ENCODE results near the gene SENP1. TPM values are rescaled to one million over a fixed set of nuclear protein-coding genes. Genes with fewer than 3 reads are reported as not detected.
A peak's percentile ranks its signal among the peaks of the same experiment; 100 is the strongest.

Gene SENP1
- total and polyA plus RNA-seq, 4 experiments from 2014 or later = 6.1 to 35.1 (median 19.3) TPM

GRCh38 chr12:48010366-48010970 is 95.4 kb downstream of the SENP1 start:
- ChIA-PET CTCF (ENCODE audit: partially characterized antibody) (no interaction called here), POLR2A (ENCODE audit: partially characterized antibody) (no interaction called here)
- H3K9me3 Mint-ChIP-seq = peaks cover 0 to 1% (median 0%) of the 10 kb centered on the region in 8 donors
- peaks cover 37 to 56% of the 10 kb centered on the region in 2 donors for H3K27me3 Mint-ChIP-seq
- no peak overlapping the region for H3K4me3 ChIP-seq (ENCODE audit: low read length in 2 of 2)
- no peak overlapping the region for H3K4me3 Mint-ChIP-seq
- H3K36me3 ChIP-seq (ENCODE audit: insufficient read depth, low read length) = no peaks in the 10 kb centered on the region
- H3K4me1 Mint-ChIP-seq = peaks cover under 1 to 7% (median 2%) of the 10 kb centered on the region in 4 donors
- H3K27ac ChIP-seq (ENCODE audit: low read depth, low read length) = no peak overlapping the region
- intact Hi-C loops (cut with micrococcal nuclease) = no loop called here
- no peak for DNase-seq
- peaks cover 19% of the 10 kb centered on the region for H3K27me3 ChIP-seq (ENCODE audit: insufficient read depth, low read length)
- no peaks in the 10 kb centered on the region for H3K9me3 ChIP-seq (ENCODE audit: control insufficient read depth in 1 of 2, low read length in 2 of 2)
- no peaks in the 10 kb centered on the region for H3K36me3 Mint-ChIP-seq
- H3K4me1 ChIP-seq (ENCODE audit: insufficient read depth, low read length) = no peaks in the 10 kb centered on the region
- H3K27ac Mint-ChIP-seq = no peak overlapping the region

GRCh38 chr12:48009471-48009870 is 96.4 kb downstream of the SENP1 start:
- H3K9me3 Mint-ChIP-seq = peaks cover 0 to 2% (median 0%) of the 10 kb centered on the region in 8 donors
- H3K4me1 Mint-ChIP-seq = peaks cover 3 to 10% (median 6%) of the 10 kb centered on the region in 4 donors

GRCh38 chr12:48008950-48009349 is 96.9 kb downstream of the SENP1 start:
- no peaks in the 10 kb centered on the region for H3K9me3 ChIP-seq (ENCODE audit: control insufficient read depth in 1 of 2, low read length in 2 of 2)
- DNase-seq = no peak
- H3K4me3 ChIP-seq (ENCODE audit: low read length in 2 of 2) = no peak overlapping the region
- Mint-ChIP-seq H3K4me1 (peaks cover 3 to 12% (median 8%) of the 10 kb centered on the region in 4 donors), H3K27me3 (peaks cover 42 to 53% of the 10 kb centered on the region in 2 donors), H3K4me3 (no peak overlapping the region), H3K36me3 (no peaks in the 10 kb centered on the region), H3K9me3 (peaks cover 0 to 2% (median 0%) of the 10 kb centered on the region in 8 donors), H3K27ac (no peak overlapping the region)
- no peak overlapping the region for H3K27ac ChIP-seq (ENCODE audit: low read depth, low read length)
- intact Hi-C loops (cut with micrococcal nuclease) = no loop called here
- CTCF ChIA-PET (ENCODE audit: partially characterized antibody) = no interaction called here
- POLR2A ChIA-PET (ENCODE audit: partially characterized antibody) = no interaction called here
- H3K36me3 ChIP-seq (ENCODE audit: insufficient read depth, low read length) = no peaks in the 10 kb centered on the region
- peaks cover 31% of the 10 kb centered on the region for H3K27me3 ChIP-seq (ENCODE audit: insufficient read depth, low read length)
- H3K4me1 ChIP-seq (ENCODE audit: insufficient read depth, low read length) = peaks cover 11% of the 10 kb centered on the region

More at GRCh38 chr12:48009471-48009870, 96.4 kb downstream of the SENP1 start:
- Histone ChIP-seq H3K27me3 (ENCODE audit: insufficient read depth, low read length) (peaks cover 29% of the 10 kb centered on the region), H3K36me3 (ENCODE audit: insufficient read depth, low read length) (no peaks in the 10 kb centered on the region), H3K27ac (ENCODE audit: low read depth, low read length) (no peak overlapping the region), H3K4me1 (ENCODE audit: insufficient read depth, low read length) (peaks cover 8% of the 10 kb centered on the region), H3K9me3 (ENCODE audit: control insufficient read depth in 1 of 2, low read length in 2 of 2) (no peaks in the 10 kb centered on the region), H3K4me3 (ENCODE audit: low read length in 2 of 2) (no peak overlapping the region)
- POLR2A ChIA-PET (ENCODE audit: partially characterized antibody) = no interaction called here
- H3K27me3 Mint-ChIP-seq = peaks cover 39 to 52% of the 10 kb centered on the region in 2 donors
- intact Hi-C loops (cut with micrococcal nuclease) = no loop called here
- no peak overlapping the region for H3K4me3 Mint-ChIP-seq
- CTCF ChIA-PET (ENCODE audit: partially characterized antibody) = no interaction called here
- peak in 1 of 5 donors; percentile 15 for DNase-seq
- no peaks in the 10 kb centered on the region for H3K36me3 Mint-ChIP-seq
- H3K27ac Mint-ChIP-seq = no peak overlapping the region

- no peak overlapping the region for H3K27ac ChIP-seq (ENCODE audit: low read depth, low read length)
- no peaks in the 10 kb centered on the region for H3K9me3 ChIP-seq (ENCODE audit: control insufficient read depth in 1 of 2, low read length in 2 of 2)
- Mint-ChIP-seq H3K27me3 (peaks cover 44 to 55% of the 10 kb centered on the region in 2 donors), H3K4me3 (no peak overlapping the region), H3K9me3 (peaks cover 0 to 2% (median 0%) of the 10 kb centered on the region in 8 donors), H3K27ac (no peak overlapping the region), H3K36me3 (no peaks in the 10 kb centered on the region), H3K4me1 (peaks cover 8 to 18% (median 14%) of the 10 kb centered on the region in 4 donors)
- no peaks in the 10 kb centered on the region for H3K36me3 ChIP-seq (ENCODE audit: insufficient read depth, low read length)
- DNase-seq = no peak
- POLR2A ChIA-PET (ENCODE audit: partially characterized antibody) = no interaction called here
- intact Hi-C loops (cut with micrococcal nuclease) = no loop called here
- peaks cover 17% of the 10 kb centered on the region for H3K4me1 ChIP-seq (ENCODE audit: insufficient read depth, low read length)
- H3K4me3 ChIP-seq (ENCODE audit: low read length in 2 of 2) = no peak overlapping the region
- CTCF ChIA-PET (ENCODE audit: partially characterized antibody) = no interaction called here
- H3K27me3 ChIP-seq (ENCODE audit: insufficient read depth, low read length) = peaks cover 37% of the 10 kb centered on the region
These were observed 97.5 kb downstream of the SENP1 start for GRCh38 chr12:48008349-48008748.

GRCh38 chr12:48007206-48007605 is 98.7 kb downstream of the SENP1 start:
- H3K27me3 ChIP-seq (ENCODE audit: insufficient read depth, low read length) = peaks cover 48% of the 10 kb centered on the region
- H3K4me3 Mint-ChIP-seq = peak overlapping the region in 1 of 8 donors; percentile 2
- intact Hi-C loops (cut with micrococcal nuclease) = no loop called here

GRCh38 chr12:48005750-48006021 is 100.2 kb downstream of the SENP1 start:
- H3K4me1 Mint-ChIP-seq = peaks cover 25 to 44% (median 35%) of the 10 kb centered on the region in 4 donors
- Histone ChIP-seq H3K9me3 (ENCODE audit: control insufficient read depth in 1 of 2, low read length in 2 of 2) (no peaks in the 10 kb centered on the region), H3K27ac (ENCODE audit: low read depth, low read length) (no peak overlapping the region), H3K36me3 (ENCODE audit: insufficient read depth, low read length) (no peaks in the 10 kb centered on the region), H3K4me1 (ENCODE audit: insufficient read depth, low read length) (peaks cover 44% of the 10 kb centered on the region), H3K4me3 (ENCODE audit: low read length in 2 of 2) (no peak overlapping the region), H3K27me3 (ENCODE audit: insufficient read depth, low read length) (peaks cover 63% of the 10 kb centered on the region)
- ChIA-PET POLR2A (ENCODE audit: partially characterized antibody) (interaction anchor here (1.1 kb wide), 1 partner anchor 15 kb away, joined by 3 read pairs; no protein-coding TSS in a partner anchor), CTCF (ENCODE audit: partially characterized antibody) (no interaction called here)
- no peaks in the 10 kb centered on the region for H3K36me3 Mint-ChIP-seq
- H3K4me3 Mint-ChIP-seq = peak overlapping the region in 5 of 8 donors; percentile 8 to 83 (median 71)
- DNase-seq = no peak
- no peak overlapping the region for H3K27ac Mint-ChIP-seq
- H3K27me3 Mint-ChIP-seq = peaks cover 63 to 68% of the 10 kb centered on the region in 2 donors
- intact Hi-C loops (cut with micrococcal nuclease) = no loop called here
- H3K9me3 Mint-ChIP-seq = peaks cover 0 to 2% (median 0%) of the 10 kb centered on the region in 8 donors

More at GRCh38 chr12:48007206-48007605, 98.7 kb downstream of the SENP1 start:
- no peak for DNase-seq
- H3K4me1 Mint-ChIP-seq = peaks cover 15 to 30% (median 24%) of the 10 kb centered on the region in 4 donors
- Histone ChIP-seq H3K4me1 (ENCODE audit: insufficient read depth, low read length) (peaks cover 29% of the 10 kb centered on the region), H3K4me3 (ENCODE audit: low read length in 2 of 2) (no peak overlapping the region), H3K36me3 (ENCODE audit: insufficient read depth, low read length) (no peaks in the 10 kb centered on the region), H3K27ac (ENCODE audit: low read depth, low read length) (no peak overlapping the region), H3K9me3 (ENCODE audit: control insufficient read depth in 1 of 2, low read length in 2 of 2) (no peaks in the 10 kb centered on the region)
- ChIA-PET POLR2A (ENCODE audit: partially characterized antibody) (no interaction called here), CTCF (ENCODE audit: partially characterized antibody) (interaction anchor here (1.4 kb wide), 1 partner anchor 611 kb away, joined by 3 read pairs; no protein-coding TSS in a partner anchor)
- peaks cover 0 to 2% (median 0%) of the 10 kb centered on the region in 8 donors for H3K9me3 Mint-ChIP-seq
- H3K27ac Mint-ChIP-seq = no peak overlapping the region
- no peaks in the 10 kb centered on the region for H3K36me3 Mint-ChIP-seq
- H3K27me3 Mint-ChIP-seq = peaks cover 53 to 64% of the 10 kb centered on the region in 2 donors

- Histone ChIP-seq H3K4me1 (ENCODE audit: insufficient read depth, low read length) (peaks cover 44% of the 10 kb centered on the region), H3K27me3 (ENCODE audit: insufficient read depth, low read length) (peaks cover 68% of the 10 kb centered on the region), H3K27ac (ENCODE audit: low read depth, low read length) (no peak overlapping the region), H3K4me3 (ENCODE audit: low read length in 2 of 2) (peak overlapping the region in 1 of 2 donors; percentile 30), H3K36me3 (ENCODE audit: insufficient read depth, low read length) (no peaks in the 10 kb centered on the region), H3K9me3 (ENCODE audit: control insufficient read depth in 1 of 2, low read length in 2 of 2) (no peaks in the 10 kb centered on the region)
- Mint-ChIP-seq H3K27me3 (peaks cover 65 to 72% of the 10 kb centered on the region in 2 donors), H3K9me3 (peaks cover 0 to 2% (median 0%) of the 10 kb centered on the region in 8 donors), H3K27ac (no peak overlapping the region), H3K4me3 (peak overlapping the region; percentile 8 to 83 (median 71)), H3K4me1 (peaks cover 25 to 44% (median 35%) of the 10 kb centered on the region in 4 donors), H3K36me3 (no peaks in the 10 kb centered on the region)
- CTCF ChIA-PET (ENCODE audit: partially characterized antibody) = no interaction called here
- peak in 1 of 5 donors; percentile 31 for DNase-seq
- POLR2A ChIA-PET (ENCODE audit: partially characterized antibody) = interaction anchor here (1.1 kb wide), 1 partner anchor 15 kb away, joined by 3 read pairs; no protein-coding TSS in a partner anchor
- intact Hi-C loops (cut with micrococcal nuclease) = no loop called here
These were observed 100.7 kb downstream of the SENP1 start for GRCh38 chr12:48005001-48005749.
